ENCODE measurements around the gene PTPRT. TPM values are rescaled to one million over a fixed set of nuclear protein-coding genes. Genes with fewer than 3 reads are reported as not detected.
A peak's percentile ranks its signal among the peaks of the same experiment; 100 is the strongest.

The PTPRT gene
- polyA plus RNA-seq, 3 donors = not detected

DNA sequence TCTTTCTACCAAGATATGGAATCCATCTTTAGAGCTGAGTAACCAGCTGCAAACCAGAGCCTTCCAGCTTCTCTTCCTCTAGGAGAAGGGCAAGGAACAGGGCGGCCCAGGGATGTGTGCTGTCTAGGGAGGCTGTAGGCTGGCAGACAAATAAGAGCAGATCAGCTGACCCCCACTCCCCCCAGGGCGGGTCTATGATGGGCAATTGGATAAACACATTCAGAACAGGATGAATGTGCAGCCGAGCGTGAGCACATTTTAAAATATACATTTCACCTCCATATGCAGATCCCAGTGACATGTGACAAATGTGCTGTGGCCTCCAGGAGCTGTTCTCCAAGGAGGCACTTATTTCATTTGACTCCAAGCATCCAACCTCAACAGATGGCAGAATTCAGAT lies 580.1 kb downstream of the PTPRT start:
- H3K4me1 Mint-ChIP-seq = no peaks in the 10 kb centered on the region
- Histone ChIP-seq H2AFZ (ENCODE audit: insufficient read depth, low read depth, low read length, poor library complexity, severe bottlenecking) (no peak overlapping the region), H3K79me2 (ENCODE audit: insufficient read depth, low read length) (no peaks in the 10 kb centered on the region), H3K9ac (ENCODE audit: insufficient read depth, low read length, poor library complexity, severe bottlenecking) (no peak overlapping the region), H4K20me1 (ENCODE audit: insufficient read depth, low read length) (no peaks in the 10 kb centered on the region), H3K4me2 (replicated peaks; ENCODE audit: extremely low read depth, low read length, poor library complexity, severe bottlenecking) (no peak overlapping the region), H3K4me3 (replicated peaks in 1 of 3; ENCODE audit: low read depth in 2 of 3, low read length in 3 of 3) (no peak overlapping the region), H3K27ac (ENCODE audit: low read depth in 1 of 2, low read length in 2 of 2) (no peak overlapping the region), H3K9me3 (replicated peaks in 1 of 2; ENCODE audit: control insufficient read depth in 1 of 2, insufficient read depth in 1 of 2, low read length in 2 of 2) (no peaks in the 10 kb centered on the region), H3K36me3 (replicated peaks in 1 of 2; ENCODE audit: control insufficient read depth in 1 of 2, insufficient read depth in 2 of 2, low read length in 2 of 2) (no peaks in the 10 kb centered on the region), H3K27me3 (ENCODE audit: control insufficient read depth in 2 of 2, insufficient read depth in 2 of 2, low read length in 2 of 2) (no peaks in the 10 kb centered on the region), H3K4me1 (ENCODE audit: control insufficient read depth in 1 of 2, insufficient read depth in 2 of 2, low read length in 2 of 2) (no peaks in the 10 kb centered on the region)
- DNase-seq = no peak
- 90% methylated on average over 2 of the region's 4 CpGs for WGBS (ENCODE audit: insufficient coverage)
- H3K4me3 Mint-ChIP-seq = no peak overlapping the region
- no peaks in the 10 kb centered on the region for H3K36me3 Mint-ChIP-seq
- peak overlapping the region in 1 of 7 donors; percentile 42 for H3K27ac Mint-ChIP-seq
- no peak for TF ChIP-seq CTCF (IDR thresholded peaks at IDR 0.05)
- peaks cover 0 to 9% (median 2%) of the 10 kb centered on the region in 3 donors for H3K27me3 Mint-ChIP-seq (ENCODE audit: low read depth in 3 of 3)
- peaks cover 2 to 14% (median 5%) of the 10 kb centered on the region in 7 donors for H3K9me3 Mint-ChIP-seq
- intact Hi-C loops (cut with micrococcal nuclease) = no loop called here

DNA sequence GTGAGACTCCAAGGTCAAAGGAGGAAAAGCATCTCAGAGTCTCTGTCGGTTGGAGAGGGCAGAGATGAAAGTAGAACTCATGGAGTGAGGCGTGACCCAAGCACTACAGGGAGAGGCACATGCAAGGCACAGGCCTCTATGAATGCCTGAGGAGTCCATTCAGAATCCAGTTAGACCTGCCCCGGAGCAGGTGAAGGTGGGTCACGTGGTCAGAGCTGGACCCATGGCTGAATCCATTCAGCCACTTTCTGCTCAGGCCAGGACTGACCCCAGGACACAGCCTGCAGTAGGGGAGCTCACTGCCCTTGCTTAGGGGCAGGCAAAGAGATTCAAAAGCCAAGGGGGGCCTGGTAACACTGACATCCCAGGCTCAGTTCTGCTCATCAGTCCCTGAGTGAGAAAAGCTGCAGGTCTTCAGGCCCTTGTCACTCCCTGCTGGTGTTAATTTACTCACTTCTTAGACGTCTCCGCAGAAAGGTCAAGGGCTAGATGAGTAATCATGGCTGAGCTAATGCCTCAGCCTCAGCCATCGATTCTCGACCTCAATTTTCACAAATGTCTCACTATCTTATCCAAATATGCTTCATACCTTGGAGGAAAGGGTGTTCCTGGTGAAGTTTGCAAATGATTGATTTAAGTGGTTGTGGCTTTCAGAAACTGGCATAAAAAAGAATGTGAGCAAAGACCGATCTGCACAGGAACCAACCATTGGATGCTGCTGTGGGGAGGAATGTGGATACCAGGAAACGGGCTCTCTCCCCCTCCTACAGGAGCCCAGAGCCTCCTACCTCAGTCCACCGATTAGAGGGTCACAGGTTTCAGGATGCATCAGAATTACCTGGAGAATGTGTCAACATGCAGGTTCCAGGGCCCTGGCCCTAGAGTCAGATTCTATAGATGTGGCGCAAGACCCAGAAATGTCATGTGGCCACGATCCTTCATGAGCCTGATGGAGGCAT lies 584.4 kb downstream of the PTPRT start:
- no peak overlapping the region for H3K27ac Mint-ChIP-seq
- H3K36me3 ChIP-seq (replicated peaks in 1 of 2; ENCODE audit: control insufficient read depth in 1 of 2, insufficient read depth in 2 of 2, low read length in 2 of 2) = no peaks in the 10 kb centered on the region
- intact Hi-C loops (cut with micrococcal nuclease) = no loop called here
- peaks cover 0 to 5% of the 10 kb centered on the region in 2 donors for H3K4me1 ChIP-seq (ENCODE audit: control insufficient read depth in 1 of 2, insufficient read depth in 2 of 2, low read length in 2 of 2)
- H3K4me3 Mint-ChIP-seq = no peak overlapping the region
- no peak overlapping the region for H2AFZ ChIP-seq (ENCODE audit: insufficient read depth, low read depth, low read length, poor library complexity, severe bottlenecking)
- H3K9ac ChIP-seq (ENCODE audit: insufficient read depth, low read length, poor library complexity, severe bottlenecking) = no peak overlapping the region
- H3K9me3 ChIP-seq (replicated peaks in 1 of 2; ENCODE audit: control insufficient read depth in 1 of 2, insufficient read depth in 1 of 2, low read length in 2 of 2) = no peaks in the 10 kb centered on the region
- 91% methylated on average over 7 of the region's 13 CpGs for WGBS (ENCODE audit: insufficient coverage)
- no peak for TF ChIP-seq CTCF (IDR thresholded peaks at IDR 0.05)
- no peak overlapping the region for H3K27ac ChIP-seq (ENCODE audit: low read depth in 1 of 2, low read length in 2 of 2)
- no peak overlapping the region for H3K4me3 ChIP-seq (replicated peaks in 1 of 3; ENCODE audit: low read depth in 2 of 3, low read length in 3 of 3)
- H3K27me3 ChIP-seq (ENCODE audit: control insufficient read depth in 2 of 2, insufficient read depth in 2 of 2, low read length in 2 of 2) = no peaks in the 10 kb centered on the region
- peaks cover 2 to 5% (median 3%) of the 10 kb centered on the region in 3 donors for H3K27me3 Mint-ChIP-seq (ENCODE audit: low read depth in 3 of 3)
- no peak for DNase-seq
- no peak overlapping the region for H3K4me2 ChIP-seq (replicated peaks; ENCODE audit: extremely low read depth, low read length, poor library complexity, severe bottlenecking)
- peaks cover 0 to 10% (median 0%) of the 10 kb centered on the region in 7 donors for H3K9me3 Mint-ChIP-seq
- H3K79me2 ChIP-seq (ENCODE audit: insufficient read depth, low read length) = no peaks in the 10 kb centered on the region
- H4K20me1 ChIP-seq (ENCODE audit: insufficient read depth, low read length) = no peaks in the 10 kb centered on the region
- H3K4me1 Mint-ChIP-seq = peaks cover 10% of the 10 kb centered on the region
- H3K36me3 Mint-ChIP-seq = no peaks in the 10 kb centered on the region

Data from CD14-positive monocyte (primary cell).